ENCODE data around the gene LY6G5B.

Gene LY6G5B

GRCh38 chr6:31632279-31632946 lies 37.4 kb upstream of the LY6G5B start:
- H3K4me3 ChIP-seq (ENCODE audit: control insufficient read depth, low read depth, low read length), result no peak overlapping the region
- DNase-seq (ENCODE audit: low read depth), result no peak
- TF ChIP-seq CTCF (IDR thresholded peaks at IDR 0.05; ENCODE audit: control insufficient read depth, insufficient read depth, low read depth, low read length, missing control alignments), result no peak

GRCh38 chr6:31633447-31633846 lies 36.3 kb upstream of the LY6G5B start:
- no peak for TF ChIP-seq CTCF (IDR thresholded peaks at IDR 0.05; ENCODE audit: control insufficient read depth, insufficient read depth, low read depth, low read length, missing control alignments)
- DNase-seq (ENCODE audit: low read depth), result no peak
- H3K4me3 ChIP-seq (ENCODE audit: control insufficient read depth, low read depth, low read length), result no peak overlapping the region

GRCh38 chr6:31634131-31634530 lies 35.6 kb upstream of the LY6G5B start:
- no peak for DNase-seq (ENCODE audit: low read depth)
- H3K4me3 ChIP-seq (ENCODE audit: control insufficient read depth, low read depth, low read length), result no peak overlapping the region
- no peak for TF ChIP-seq CTCF (IDR thresholded peaks at IDR 0.05; ENCODE audit: control insufficient read depth, insufficient read depth, low read depth, low read length, missing control alignments)

GRCh38 chr6:31634969-31635575 lies 34.7 kb upstream of the LY6G5B start:
- no peak overlapping the region for H3K4me3 ChIP-seq (ENCODE audit: control insufficient read depth, low read depth, low read length)
- TF ChIP-seq CTCF (IDR thresholded peaks at IDR 0.05; ENCODE audit: control insufficient read depth, insufficient read depth, low read depth, low read length, missing control alignments), result no peak
- no peak for DNase-seq (ENCODE audit: low read depth)

GRCh38 chr6:31636698-31637596 lies 32.8 kb upstream of the LY6G5B start:
- H3K4me3 ChIP-seq (ENCODE audit: control insufficient read depth, low read depth, low read length), result no peak overlapping the region
- no peak for TF ChIP-seq CTCF (IDR thresholded peaks at IDR 0.05; ENCODE audit: control insufficient read depth, insufficient read depth, low read depth, low read length, missing control alignments)
- DNase-seq (ENCODE audit: low read depth), result no peak

GRCh38 chr6:31639043-31639442 lies 30.7 kb upstream of the LY6G5B start:
- DNase-seq (ENCODE audit: low read depth), result no peak
- no peak overlapping the region for H3K4me3 ChIP-seq (ENCODE audit: control insufficient read depth, low read depth, low read length)
- no peak for TF ChIP-seq CTCF (IDR thresholded peaks at IDR 0.05; ENCODE audit: control insufficient read depth, insufficient read depth, low read depth, low read length, missing control alignments)
